Measurements from ENCODE around the gene GLI3.

Gene GLI3

GRCh38 chr7:42143711-42144600, 93.1 kb downstream of the GLI3 start:
- DNase-seq (ENCODE audit: low read depth in 3 of 3), result no peak

- no peak for DNase-seq (ENCODE audit: low read depth in 3 of 3)
Measured at GRCh38 chr7:42142089-42142488, 94.9 kb downstream of the GLI3 start.

GRCh38 chr7:42139751-42140150, 97.3 kb downstream of the GLI3 start:
- DNase-seq (ENCODE audit: low read depth in 3 of 3), result no peak

GRCh38 chr7:42138691-42139090, 98.3 kb downstream of the GLI3 start:
- DNase-seq (ENCODE audit: low read depth in 3 of 3), result no peak

- DNase-seq (ENCODE audit: low read depth in 3 of 3), result no peak
Measured at GRCh38 chr7:42137941-42138340, 99.1 kb downstream of the GLI3 start.

GRCh38 chr7:42137431-42137830, 99.6 kb downstream of the GLI3 start:
- no peak for DNase-seq (ENCODE audit: low read depth in 3 of 3)

- DNase-seq (ENCODE audit: low read depth in 3 of 3), result no peak
Measured at GRCh38 chr7:42135728-42136127, 101.3 kb downstream of the GLI3 start.

GRCh38 chr7:42134276-42134876, 102.6 kb downstream of the GLI3 start:
- no peak for DNase-seq (ENCODE audit: low read depth in 3 of 3)

GRCh38 chr7:42133321-42133720, 103.7 kb downstream of the GLI3 start:
- no peak for DNase-seq (ENCODE audit: low read depth in 3 of 3)

GRCh38 chr7:42128703-42129102, 108.3 kb downstream of the GLI3 start:
- DNase-seq (ENCODE audit: low read depth in 3 of 3), result no peak

GRCh38 chr7:42127232-42127622, 109.8 kb downstream of the GLI3 start:
- no peak for DNase-seq (ENCODE audit: low read depth in 3 of 3)

GRCh38 chr7:42126475-42127231, 110.4 kb downstream of the GLI3 start:
- no peak for DNase-seq (ENCODE audit: low read depth in 3 of 3)

- no peak for DNase-seq (ENCODE audit: low read depth in 3 of 3)
Measured at GRCh38 chr7:42125321-42125720, 111.7 kb downstream of the GLI3 start.

GRCh38 chr7:42123716-42124115, 113.3 kb downstream of the GLI3 start:
- DNase-seq (ENCODE audit: low read depth in 3 of 3), result no peak

- DNase-seq (ENCODE audit: low read depth in 3 of 3), result no peak
Measured at GRCh38 chr7:42120191-42120590, 116.8 kb downstream of the GLI3 start.

- DNase-seq (ENCODE audit: low read depth in 3 of 3), result no peak
Measured at GRCh38 chr7:42117201-42117600, 119.8 kb downstream of the GLI3 start.

- DNase-seq (ENCODE audit: low read depth in 3 of 3), result no peak
Measured at GRCh38 chr7:42115795-42116194, 121.2 kb downstream of the GLI3 start.

- DNase-seq (ENCODE audit: low read depth in 3 of 3), result no peak
Measured at GRCh38 chr7:42110333-42110732, 126.7 kb downstream of the GLI3 start.

GRCh38 chr7:42108803-42109528, 128.0 kb downstream of the GLI3 start:
- DNase-seq (ENCODE audit: low read depth in 3 of 3), result no peak

- DNase-seq (ENCODE audit: low read depth in 3 of 3), result no peak
Measured at GRCh38 chr7:42107484-42108240, 129.3 kb downstream of the GLI3 start.

GRCh38 chr7:42106562-42106961, 130.4 kb downstream of the GLI3 start:
- DNase-seq (ENCODE audit: low read depth in 3 of 3), result no peak

All from stimulated activated CD4-positive, alpha-beta T cell treated with anti-CD3 and anti-CD28 coated beads, TNF-alpha, amount 100 ng/mL, for 4 hours (primary cell).